Mucosa of gallbladder (tissue), 1 donor: ENCODE measurements around the gene C1QTNF12. TPM values are rescaled to one million over a fixed set of nuclear protein-coding genes. Genes with fewer than 3 reads are reported as not detected.

ENCODE experiments used
- DNase-seq: peaks from one replicate; pipeline ENCODE4 v3.0.0-alpha.2; 2020; ENCODE audit warnings: low spot score
- total RNA-seq: library from RNA; stranded (reverse); gene quantifications from one replicate; pipeline ENCODE4 v1.2.1, GENCODE V29; 2021
- donor health status: DM: no; HTN: no; CAD: no.

Gene C1QTNF12
- total RNA-seq, 1 donor from 2014 or later, result 4.9 TPM

GRCh38 chr1:1281533-1282321, 35.2 kb upstream of the C1QTNF12 start:
- peak; percentile 86 for DNase-seq

- DNase-seq, result no peak
Measured at GRCh38 chr1:1280782-1281481, 34.4 kb upstream of the C1QTNF12 start.

DNA sequence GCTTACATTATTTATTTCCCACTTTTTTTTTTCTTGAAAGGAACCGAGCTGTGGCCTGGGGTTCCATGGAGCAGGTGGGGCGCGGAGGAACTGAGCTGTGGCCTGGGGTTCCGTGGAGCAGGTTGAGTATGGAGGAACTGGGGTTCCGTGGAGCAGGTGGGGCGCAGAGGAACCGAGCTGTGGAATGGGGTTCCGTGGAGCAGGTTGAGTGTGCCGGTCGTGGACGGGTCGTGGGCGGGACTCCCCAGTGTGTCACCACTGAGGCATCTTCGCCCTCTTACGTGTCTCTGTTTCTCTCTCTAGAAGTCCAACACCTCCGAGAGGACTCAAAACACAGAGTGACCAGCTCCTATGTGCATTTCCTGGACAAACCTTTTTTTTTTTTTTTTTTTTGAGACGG, 32.5 kb upstream of the C1QTNF12 start:
- no peak for DNase-seq

GRCh38 chr1:1278620-1279019, 32.1 kb upstream of the C1QTNF12 start:
- no peak for DNase-seq

GRCh38 chr1:1275836-1276235, 29.3 kb upstream of the C1QTNF12 start:
- DNase-seq, result no peak

- no peak for DNase-seq
Measured at GRCh38 chr1:1274931-1275431, 28.5 kb upstream of the C1QTNF12 start.

DNA sequence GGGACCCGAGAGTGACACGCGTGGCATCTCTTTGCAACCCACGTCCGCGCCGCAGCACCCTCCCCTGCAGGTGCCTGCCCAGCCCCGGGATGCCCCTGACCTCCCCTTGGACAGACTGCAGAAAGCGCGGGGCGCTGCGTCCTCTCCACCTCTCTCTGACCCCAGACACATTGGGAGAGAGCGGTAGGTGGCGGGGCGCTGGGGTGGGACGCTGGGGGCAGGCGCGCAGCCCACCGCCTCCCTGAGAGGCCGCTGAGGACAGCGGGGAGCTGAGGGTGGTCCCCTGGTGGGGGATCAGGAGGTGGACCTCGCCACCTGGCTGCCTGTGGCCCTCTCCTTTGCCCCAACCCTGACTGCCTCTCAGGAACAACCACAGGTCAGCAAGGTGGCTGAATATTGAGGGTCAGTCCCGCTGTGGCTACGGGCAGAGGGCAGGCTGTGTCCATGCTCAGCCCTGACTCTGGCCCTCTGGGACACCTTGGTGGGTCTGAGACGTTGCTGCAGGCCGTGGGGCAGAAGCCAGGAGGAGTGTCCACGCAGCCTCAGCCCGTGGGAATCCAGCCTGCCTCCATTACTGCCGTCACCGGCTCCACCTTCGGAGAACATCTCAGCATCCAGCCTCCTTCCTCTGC, 27.9 kb upstream of the C1QTNF12 start:
- no peak for DNase-seq

- DNase-seq, result peak; percentile 94
Measured at GRCh38 chr1:1273512-1274298, 27.2 kb upstream of the C1QTNF12 start, which contains the start of gene UBE2J2. Gene UBE2J2, minus strand, starts transcription at chr1:1273854. Its CDS starts 5,862 bp downstream, at chr1:1267992.

DNA sequence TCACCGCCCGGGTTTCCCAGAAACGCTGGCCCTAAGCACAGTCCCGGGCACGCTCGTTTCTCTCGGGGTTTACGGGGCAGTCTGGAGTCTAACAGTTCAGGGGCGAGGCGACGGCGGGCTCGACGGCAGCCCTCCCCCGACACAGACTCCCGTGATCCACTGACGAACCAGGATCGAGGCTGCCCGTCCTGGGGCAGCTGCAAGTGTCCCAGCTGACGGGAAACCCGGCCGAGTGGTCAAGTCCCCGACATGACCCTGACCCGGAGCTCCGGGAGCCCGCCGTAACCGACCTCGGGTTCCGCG, 26.6 kb upstream of the C1QTNF12 start:
- no peak for DNase-seq

- peak; percentile 72 for DNase-seq
Measured at GRCh38 chr1:1272341-1273208, 26.1 kb upstream of the C1QTNF12 start.

DNA sequence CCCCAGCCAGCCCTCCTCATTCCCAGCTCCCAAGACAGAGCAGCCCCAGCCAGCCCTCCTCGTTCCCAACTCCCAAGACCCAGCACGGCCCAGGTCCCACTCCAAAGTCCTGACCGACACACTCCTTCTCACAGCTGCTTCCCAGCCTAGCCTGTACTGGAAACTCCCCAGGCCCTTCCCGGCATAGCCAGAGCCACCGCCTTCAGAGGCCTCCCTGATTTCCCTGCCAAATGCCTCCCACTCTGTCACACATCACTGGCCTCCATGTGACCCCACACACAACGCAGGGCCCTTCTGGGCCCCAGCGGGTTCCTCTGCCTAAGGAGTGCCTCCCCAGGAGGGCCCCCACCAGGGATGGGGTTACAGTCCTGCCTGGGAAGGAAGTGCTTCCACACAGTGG, 24.3 kb upstream of the C1QTNF12 start:
- DNase-seq, result no peak

DNA sequence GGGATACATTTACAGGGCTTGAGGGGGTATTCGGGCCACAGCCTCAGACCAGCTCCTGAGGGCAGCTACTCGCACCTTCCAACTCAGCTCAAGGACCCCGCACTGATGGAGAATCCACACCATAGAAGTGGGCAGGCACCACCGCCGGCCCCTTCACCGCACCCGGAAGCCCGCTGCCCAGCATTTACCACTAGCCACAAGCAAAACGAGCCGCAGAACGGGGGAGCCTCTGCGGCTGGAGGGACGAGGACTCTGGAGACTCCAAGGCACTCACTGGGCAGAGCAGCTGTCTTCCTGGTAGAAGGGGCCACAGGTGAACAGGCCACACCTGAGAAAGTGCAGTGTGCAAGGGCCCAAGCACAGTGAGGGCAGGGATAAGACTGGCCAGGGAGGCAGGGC, 21.8 kb upstream of the C1QTNF12 start:
- DNase-seq, result no peak

- no peak for DNase-seq
Measured at GRCh38 chr1:1267488-1268283, 21.2 kb upstream of the C1QTNF12 start.

- no peak for DNase-seq
Measured at GRCh38 chr1:1264868-1265272, 18.3 kb upstream of the C1QTNF12 start.

DNA sequence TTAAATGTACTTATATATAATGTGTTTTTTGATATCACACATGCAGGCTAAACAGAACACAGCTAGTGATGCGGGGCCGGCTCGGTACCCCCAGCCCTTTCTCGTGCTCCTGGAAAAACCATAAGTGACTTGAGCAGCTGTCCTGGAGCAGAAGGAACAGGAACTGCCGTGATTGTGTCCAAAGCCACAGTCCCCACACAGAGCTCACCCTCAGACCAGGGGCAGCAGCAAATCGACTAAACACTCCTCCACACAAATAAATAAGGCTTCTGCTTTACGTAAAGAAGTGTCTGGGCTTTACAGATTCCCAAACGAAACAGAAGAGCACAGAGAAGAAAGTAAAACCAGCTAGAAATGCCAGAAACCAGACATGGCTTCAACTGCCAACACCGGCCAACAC, 17.5 kb upstream of the C1QTNF12 start:
- DNase-seq, result no peak

DNA sequence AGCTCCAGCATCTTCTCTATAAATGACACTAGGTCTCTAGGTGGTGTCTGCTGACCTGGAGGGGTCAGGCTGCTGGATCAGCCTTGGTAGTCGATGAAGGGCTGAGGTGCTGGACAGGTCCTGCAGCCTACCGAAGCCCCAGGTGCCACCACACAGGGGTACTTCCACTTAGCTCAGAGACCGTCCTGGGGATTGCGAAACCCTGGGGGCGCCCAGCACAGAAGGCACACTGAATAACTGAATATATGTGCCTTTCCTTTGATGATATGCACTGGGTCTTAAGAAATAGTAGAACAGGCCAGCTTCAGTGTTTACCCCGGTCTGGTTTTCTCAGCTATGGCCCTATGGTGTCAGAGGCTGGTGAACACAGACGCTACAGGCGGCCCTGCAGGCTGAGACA, 16.2 kb upstream of the C1QTNF12 start:
- no peak for DNase-seq

DNA sequence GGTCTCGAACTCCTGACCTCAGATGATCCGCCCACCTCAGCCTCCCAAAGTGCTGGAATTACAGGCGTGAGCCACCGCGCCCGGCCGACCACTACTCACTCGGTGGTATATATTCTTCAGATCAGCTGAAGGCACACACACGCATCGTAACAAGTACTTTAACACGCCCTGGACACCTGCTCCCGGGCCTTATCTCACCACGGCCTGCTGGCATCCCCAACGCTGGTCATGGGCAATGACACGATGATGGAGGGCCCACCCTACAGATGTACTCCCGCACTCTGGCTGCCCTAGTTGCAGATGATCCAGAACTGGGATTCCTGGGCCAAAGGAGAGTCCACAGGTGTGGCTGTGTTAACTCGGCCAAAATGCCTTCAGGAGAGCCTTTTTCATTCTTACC, 15.5 kb upstream of the C1QTNF12 start:
- DNase-seq, result no peak

GRCh38 chr1:1260843-1261560, 14.5 kb upstream of the C1QTNF12 start:
- no peak for DNase-seq

DNA sequence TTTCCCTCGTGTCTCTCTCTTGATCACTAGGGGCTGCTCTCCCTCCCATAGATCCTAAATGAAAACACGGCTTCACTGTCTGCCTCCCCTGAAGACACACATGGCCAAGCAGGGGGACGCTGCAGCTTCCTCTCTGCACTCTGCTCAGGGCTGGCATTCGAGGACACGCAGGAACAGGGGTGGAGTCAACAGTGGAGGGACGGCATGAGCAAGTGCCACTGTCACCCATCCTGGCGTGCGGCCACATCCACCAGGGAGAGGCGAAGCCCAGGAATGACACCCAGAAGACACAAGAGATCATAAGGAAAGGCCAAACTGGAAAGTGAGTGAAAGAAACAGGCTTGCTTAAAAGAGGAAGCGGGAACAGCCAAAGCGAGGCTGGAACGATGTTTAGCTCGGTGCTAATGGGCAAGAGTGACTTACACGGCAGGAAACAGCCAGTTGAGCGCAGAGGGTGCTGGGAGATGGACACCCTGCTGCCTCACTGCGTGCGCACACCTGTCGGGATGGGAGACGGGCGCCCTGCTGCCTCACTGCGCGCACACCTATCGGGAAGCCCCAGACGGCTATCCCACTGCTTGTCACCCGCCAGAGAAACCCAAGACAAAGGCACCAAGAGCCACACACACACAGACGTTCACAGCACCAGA, 13.6 kb upstream of the C1QTNF12 start:
- no peak for DNase-seq
